ENCODE data around the gene DGKI. TPM values are rescaled to one million over a fixed set of nuclear protein-coding genes. Genes with fewer than 3 reads are reported as not detected.
A peak's percentile ranks its signal among the peaks of the same experiment; 100 is the strongest.

Gene DGKI
- total and polyA plus RNA-seq, 2 of the 4 experiments (the other 2 are of a cell fraction), result 3.9 to 15.8 TPM

DNA sequence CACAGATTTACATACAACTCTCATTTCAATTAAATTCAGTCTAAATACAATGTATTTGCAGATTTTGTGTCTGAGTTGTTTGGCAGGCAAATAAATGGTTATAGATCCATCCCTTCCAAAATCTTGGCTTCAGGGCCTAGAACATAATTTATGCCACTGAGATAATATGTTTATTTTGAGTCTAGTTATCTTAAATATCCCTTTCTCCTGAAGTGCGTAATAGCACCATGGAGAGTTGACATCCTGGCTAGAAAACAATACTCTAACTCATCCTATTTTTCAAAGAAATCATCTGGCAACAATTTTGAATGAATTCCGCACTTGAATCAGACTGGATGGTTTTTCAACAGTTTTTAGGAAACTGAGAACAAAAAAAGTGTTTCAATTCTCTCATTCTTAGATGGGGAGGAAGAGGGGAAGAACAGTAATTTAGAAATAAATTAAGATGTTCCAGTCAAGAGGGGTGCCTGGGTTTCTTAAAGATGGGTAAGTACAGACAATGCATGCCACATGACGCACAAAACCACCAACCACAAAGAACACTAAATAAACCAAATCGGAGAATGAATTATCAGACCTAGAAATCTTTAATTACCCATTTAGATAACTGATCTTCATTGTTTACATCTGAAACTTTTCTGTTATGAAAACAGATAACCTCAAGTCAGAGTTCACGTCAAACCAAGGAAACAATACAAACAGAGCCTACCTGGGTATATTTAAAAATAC is 274.6 kb downstream of the DGKI start:
- intact Hi-C loops (cut with micrococcal nuclease) (no loop called here), in situ Hi-C loops (cut with MboI; ENCODE audit: low sequenced_read_pairs) (no loop called here), dilution Hi-C loops (cut with HindIII; ENCODE audit: low sequenced_read_pairs, unreplicated experiment) (no loop called here)
- Histone ChIP-seq H3K9me3 (ENCODE audit: control insufficient read depth, insufficient read depth, low read length) (no peaks in the 10 kb centered on the region), H2BK15ac (ENCODE audit: low read depth, low read length) (0 out of 3 replicates have a peak overlapping the region, but pooled peaks have one; percentile 29), H2AK9ac (replicated peaks; ENCODE audit: low read depth, low read length, poor library complexity) (no peak overlapping the region), H3K23ac (ENCODE audit: low read depth, low read length) (no peak overlapping the region), H2BK5ac (ENCODE audit: low read depth, low read length, poor library complexity, severe bottlenecking) (no peak overlapping the region), H3K27ac (ENCODE audit: insufficient read depth, low read length) (no peak overlapping the region), H2AK5ac (ENCODE audit: low read depth, low read length) (no peak overlapping the region), H3K4me1 (ENCODE audit: control insufficient read depth, insufficient read depth, low read length) (peaks cover 7% of the 10 kb centered on the region; the same call in 1 of the 2 replicates), H3K56ac (ENCODE audit: extremely low read depth, insufficient read depth, low read length) (no peak overlapping the region), H3K4me3 (ENCODE audit: insufficient read depth, low read depth, low read length) (no peak overlapping the region), H3K79me1 (ENCODE audit: low read depth in 1 of 2, low read length in 2 of 2) (no peaks in the 10 kb centered on the region; a peak in 1 of 4 replicates), H4K91ac (ENCODE audit: insufficient read depth, low read depth, low read length) (no peak overlapping the region), H3K4me2 (ENCODE audit: low read depth, low read length) (no peak overlapping the region), H3K27me3 (ENCODE audit: control insufficient read depth, insufficient read depth, low read length) (no peaks in the 10 kb centered on the region), H3K9ac (ENCODE audit: low read depth, low read length) (no peak overlapping the region), H2BK120ac (ENCODE audit: low read depth, low read length) (no peak overlapping the region), H2BK20ac (ENCODE audit: low read depth, low read length) (no peak overlapping the region), H3K14ac (replicated peaks; ENCODE audit: low read depth, low read length) (no peak overlapping the region), H4K8ac (ENCODE audit: low read depth in 2 of 2, low read length in 2 of 2) (no peak overlapping the region), H3K36me3 (ENCODE audit: control insufficient read depth, insufficient read depth, low read length) (no peaks in the 10 kb centered on the region), H3K4ac (ENCODE audit: low read depth, low read length) (no peak overlapping the region), H4K5ac (ENCODE audit: low read depth, low read length) (no peak overlapping the region), H4K20me1 (ENCODE audit: insufficient read depth, low read length) (no peaks in the 10 kb centered on the region), H3K18ac (ENCODE audit: low read depth, low read length) (no peak overlapping the region), H2AFZ (replicated peaks; ENCODE audit: low read length, poor library complexity) (no peak overlapping the region), H3K9me1 (ENCODE audit: insufficient read depth, low read length) (0 out of 2 replicates have a peak, but pooled peaks cover 3% of the 10 kb centered on the region)
- WGBS, 2 experiments (ENCODE audit: extremely low coverage in 2 of 2, insufficient read length in 1 of 2), result no CpG with 5 or more reads among the region's 5 CpGs
- BruUV-seq (replicated peaks), result no TSS peak
- ATAC-seq (ENCODE audit: low read depth), result no peak
- ChIA-PET POLR2A (ENCODE audit: unreplicated experiment) (no interaction called here), CTCF (no interaction called here)
- TF ChIP-seq RCOR1 (IDR thresholded peaks at IDR 0.05; ENCODE audit: insufficient replicate concordance, low read length) (no peak), CEBPB (IDR thresholded peaks at IDR 0.05; ENCODE audit: low read depth, low read length) (no peak), USF2 (IDR thresholded peaks at IDR 0.05; ENCODE audit: low read depth, low read length) (no peak), FOS (IDR thresholded peaks at IDR 0.05; ENCODE audit: low read depth, low read length) (no peak), CHD1 (IDR thresholded peaks at IDR 0.05; ENCODE audit: low read depth, low read length) (no peak), RFX5 (IDR thresholded peaks at IDR 0.05; ENCODE audit: low read depth, low read length) (no peak), MAFK (IDR thresholded peaks at IDR 0.05; ENCODE audit: low read depth, low read length) (no peak), BHLHE40 (IDR thresholded peaks at IDR 0.05; ENCODE audit: low read depth, low read length) (no peak)
- no peak for DNase-seq
